Naive thymus-derived CD8-positive, alpha-beta T cell (primary cell): ENCODE measurements around the gene SPATA7. TPM values are rescaled to one million over a fixed set of nuclear protein-coding genes. Genes with fewer than 3 reads are reported as not detected.
"Not testable (repeated sequence)": the region's sequence is repeated elsewhere in the genome, so short reads cannot be mapped to it uniquely, and the experiment has no call there.

Experiments used
- ATAC-seq, 2 donors: fragments of 150-1000 bp; cut with Tn5 transposase in 1 of 2; sonication (Bioruptor Pico), chemical (Tn5 transposase) in 1 of 2; 1 replicate in 1 of 2; 2 replicates in 1 of 2; pipeline ENCODE4 v1.10.0; 2021; ENCODE audit warnings: mild to moderate bottlenecking in 2 of 2, moderate library complexity in 2 of 2
- POLR2A ChIA-PET: fragments of 350-600 bp; sonication (Branson Sonifier 250); formaldehyde crosslinking; loops from one replicate; lab custom pipeline; 2021; ENCODE audit warnings: antibody characterized with exemption; lab: Charles Lee
- DNase-seq, 10 donors: peaks; one replicate each; pipeline versions ENCODE4 v3.0.0 to v3.0.0-alpha.2; 2020 to 2022
- H3K27ac Mint-ChIP-seq, 10 donors: one replicate each; pipeline ENCODE4 v1.8.0; 2020 to 2022; ENCODE audit warnings: mild to moderate bottlenecking in 10 of 10, mixed read lengths in 10 of 10, moderate library complexity in 4 of 10, inconsistent platforms in 1 of 10
- H3K27me3 Mint-ChIP-seq, 5 donors: one replicate each; pipeline ENCODE4 v1.8.0; 2021 to 2022; ENCODE audit warnings: mixed read lengths in 5 of 5
- H3K36me3 Mint-ChIP-seq, 3 donors: one replicate each; pipeline ENCODE4 v1.8.0; 2020 to 2022; ENCODE audit warnings: mixed read lengths in 3 of 3, mild to moderate bottlenecking in 2 of 3, inconsistent platforms in 1 of 3
- H3K4me1 Mint-ChIP-seq, 4 donors: one replicate each; pipeline ENCODE4 v1.8.0; 2021 to 2022; ENCODE audit warnings: mixed read lengths in 4 of 4
- H3K4me3 Mint-ChIP-seq, 10 donors: one replicate each; pipeline ENCODE4 v1.8.0; 2020 to 2022; ENCODE audit warnings: mild to moderate bottlenecking in 10 of 10, mixed read lengths in 10 of 10, moderate library complexity in 6 of 10, inconsistent platforms in 1 of 10
- H3K9me3 Mint-ChIP-seq, 9 donors: one replicate each; pipeline ENCODE4 v1.8.0; 2020 to 2022; ENCODE audit warnings: mixed read lengths in 9 of 9, mild to moderate bottlenecking in 3 of 9, inconsistent platforms in 1 of 9, moderate library complexity in 1 of 9
- polyA plus RNA-seq, 3 donors: library from polyadenylated mRNA; unstranded; fragments of 300-500 nt; fragmentation: Illumina TruSeq; gene quantifications; one replicate each; pipeline ENCODE4 v1.2.3, GENCODE V29; 2021
- total RNA-seq, 8 experiments: library from RNA in 2 of 8; stranded (reverse) in 2 of 8; gene quantifications; one replicate each; pipeline ENCODE4 v1.2.3 and lab custom pipeline; 2021 to 2026

The SPATA7 gene
- total and polyA plus RNA-seq, 5 experiments from 2014 or later, result 3.7 to 5.6 (median 4.0) TPM

DNA sequence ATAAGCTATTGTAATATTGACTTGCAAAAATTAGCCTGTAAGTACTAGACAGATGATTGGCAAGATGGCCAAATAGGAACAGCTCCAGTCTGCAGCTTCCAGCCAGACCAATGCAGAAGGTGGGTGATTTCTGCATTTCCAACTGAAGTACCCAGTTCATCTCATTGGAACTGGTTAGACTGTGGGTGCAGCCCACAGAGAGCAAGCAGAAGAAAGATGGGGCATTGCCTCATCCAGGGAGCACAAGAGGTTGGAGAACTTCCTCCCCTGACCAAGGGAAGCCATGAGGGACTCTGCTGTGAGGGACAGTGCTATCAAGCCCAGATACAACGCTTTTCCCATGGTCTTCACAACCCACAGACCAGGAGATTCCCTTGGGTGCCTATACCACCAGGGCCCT, 16.0 kb upstream of the SPATA7 start:
- ATAC-seq, result no peak
- POLR2A ChIA-PET, result no interaction called here
- H3K4me3 Mint-ChIP-seq, result no peak overlapping the region
- H3K27ac Mint-ChIP-seq, result no peak overlapping the region
- no peaks in the 10 kb centered on the region for H3K36me3 Mint-ChIP-seq
- H3K27me3 Mint-ChIP-seq, result peaks cover 12 to 47% (median 36%) of the 10 kb centered on the region in 5 donors
- DNase-seq, result no peak
- peaks cover 0 to 12% (median 0%) of the 10 kb centered on the region in 9 donors for H3K9me3 Mint-ChIP-seq
- no peaks in the 10 kb centered on the region for H3K4me1 Mint-ChIP-seq

DNA sequence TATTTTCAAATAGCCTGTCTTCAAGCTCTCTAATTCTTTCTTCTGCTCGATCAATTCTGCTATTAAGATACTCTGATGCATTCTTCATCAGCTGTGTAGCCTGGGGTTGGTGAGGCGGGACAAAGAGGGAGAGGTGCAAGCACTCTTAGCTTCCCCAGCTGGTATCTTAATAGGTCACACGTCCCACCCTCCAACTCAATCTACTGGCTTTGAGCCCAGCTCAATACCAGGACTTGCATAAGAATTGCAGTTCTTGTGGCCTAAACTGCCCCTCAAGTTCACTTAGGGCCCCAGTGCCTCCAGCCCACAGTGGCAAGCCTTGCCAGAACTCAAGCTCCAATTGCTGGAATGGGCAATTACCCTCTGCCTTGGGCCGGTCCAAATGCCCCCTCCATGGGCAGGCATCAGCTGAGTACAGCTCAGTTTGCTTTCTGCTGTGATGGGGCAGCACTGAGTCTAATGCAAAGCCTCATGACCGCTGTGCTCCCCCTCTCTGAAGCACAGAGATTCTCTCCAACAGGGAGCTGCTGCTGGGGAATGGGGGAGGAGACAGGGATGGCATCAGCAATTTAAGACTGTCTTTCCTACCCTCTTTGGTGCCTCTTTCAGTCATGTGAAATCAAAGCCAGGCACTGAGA, 5.6 kb upstream of the SPATA7 start:
- H3K27me3 Mint-ChIP-seq, result peaks cover 0 to 4% (median 0%) of the 10 kb centered on the region in 5 donors
- DNase-seq (no peak), ATAC-seq (no peak)
- POLR2A ChIA-PET, result no interaction called here
- peaks cover 6 to 14% (median 11%) of the 10 kb centered on the region in 4 donors for H3K4me1 Mint-ChIP-seq
- peaks cover 0 to 15% (median 0%) of the 10 kb centered on the region in 9 donors for H3K9me3 Mint-ChIP-seq
- no peak overlapping the region for H3K4me3 Mint-ChIP-seq
- no peak overlapping the region for H3K27ac Mint-ChIP-seq
- H3K36me3 Mint-ChIP-seq, result no peaks in the 10 kb centered on the region

DNA sequence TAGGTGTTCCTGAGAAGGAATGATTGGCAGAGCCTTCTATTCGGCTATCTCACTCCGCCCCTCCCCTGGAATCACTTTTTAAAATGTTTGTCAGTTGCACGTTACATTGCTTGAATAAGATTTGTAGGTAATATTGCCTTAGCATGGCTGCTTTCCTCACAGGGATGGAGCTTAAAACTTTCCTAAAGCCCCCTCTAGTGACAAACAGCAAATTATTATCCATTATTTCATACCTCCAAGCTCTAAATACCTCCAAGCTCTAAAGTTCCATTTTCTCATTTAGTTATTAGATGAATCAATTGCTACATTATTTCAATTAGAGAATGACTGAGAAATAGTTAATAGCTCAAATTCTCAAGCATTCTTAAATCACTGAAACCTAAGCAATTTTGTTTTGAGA, 5.1 kb upstream of the SPATA7 start:
- peaks cover 0 to 4% (median 0%) of the 10 kb centered on the region in 5 donors for H3K27me3 Mint-ChIP-seq
- H3K36me3 Mint-ChIP-seq, result no peaks in the 10 kb centered on the region
- peaks cover 7 to 14% (median 12%) of the 10 kb centered on the region in 4 donors for H3K4me1 Mint-ChIP-seq
- DNase-seq, result no peak
- H3K4me3 Mint-ChIP-seq, result no peak overlapping the region
- H3K27ac Mint-ChIP-seq, result no peak overlapping the region
- no peak for ATAC-seq
- POLR2A ChIA-PET, result no interaction called here
- peaks cover 0 to 10% (median 0%) of the 10 kb centered on the region in 9 donors for H3K9me3 Mint-ChIP-seq

DNA sequence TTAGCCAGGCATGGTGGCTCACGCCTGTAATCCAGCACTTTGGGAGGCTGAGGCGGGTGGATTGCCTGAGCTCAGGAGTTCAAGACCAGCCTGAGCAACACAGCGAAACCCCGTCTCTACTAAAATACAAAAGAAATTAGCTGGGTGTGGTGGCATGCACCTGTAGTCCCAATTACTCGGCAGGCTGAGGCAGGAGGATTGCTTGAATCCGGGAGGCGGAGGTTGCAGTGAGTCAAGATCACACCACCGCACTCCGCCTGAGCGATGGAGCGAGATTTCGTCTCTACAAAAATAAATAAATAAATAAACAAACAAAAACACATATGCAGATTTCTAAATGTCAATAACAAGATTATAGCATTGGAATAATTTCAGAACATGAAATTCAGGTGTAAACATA, 3.8 kb upstream of the SPATA7 start:
- POLR2A ChIA-PET, H3K4me3 Mint-ChIP-seq, H3K9me3 Mint-ChIP-seq, DNase-seq, H3K27ac Mint-ChIP-seq, H3K27me3 Mint-ChIP-seq, H3K36me3 Mint-ChIP-seq, ATAC-seq: not testable (repeated sequence)
- peaks cover 14 to 22% (median 17%) of the 10 kb centered on the region in 4 donors for H3K4me1 Mint-ChIP-seq

DNA sequence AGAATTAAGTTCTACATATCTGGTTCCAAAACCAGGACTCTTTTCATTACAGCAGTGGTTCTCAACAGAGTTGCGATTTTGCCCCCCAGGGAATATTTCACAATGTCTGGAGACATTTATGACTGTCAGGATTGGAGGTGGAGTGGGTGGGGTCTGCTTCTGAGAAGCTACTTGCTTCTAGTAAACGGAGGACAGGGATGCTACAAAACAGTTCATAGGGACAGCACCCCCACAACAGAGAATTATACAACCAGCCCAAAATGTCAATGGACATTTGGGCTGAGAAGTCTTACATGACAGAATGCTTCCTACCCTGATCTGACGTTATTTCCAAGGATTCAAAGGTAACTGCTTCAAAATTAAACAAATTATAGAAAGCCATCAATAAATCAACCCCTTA, 739 bp upstream of the SPATA7 start:
- H3K9me3 Mint-ChIP-seq, result no peaks in the 10 kb centered on the region
- POLR2A ChIA-PET, result no interaction called here
- H3K4me1 Mint-ChIP-seq, result peaks cover 16 to 27% (median 19%) of the 10 kb centered on the region in 4 donors
- no peaks in the 10 kb centered on the region for H3K27me3 Mint-ChIP-seq
- peak overlapping the region; percentile 21 to 96 (median 92) for H3K27ac Mint-ChIP-seq
- no peak for ATAC-seq
- H3K36me3 Mint-ChIP-seq, result no peaks in the 10 kb centered on the region
- no peak for DNase-seq
- peak overlapping the region; percentile 91 to 98 (median 95) for H3K4me3 Mint-ChIP-seq

DNA sequence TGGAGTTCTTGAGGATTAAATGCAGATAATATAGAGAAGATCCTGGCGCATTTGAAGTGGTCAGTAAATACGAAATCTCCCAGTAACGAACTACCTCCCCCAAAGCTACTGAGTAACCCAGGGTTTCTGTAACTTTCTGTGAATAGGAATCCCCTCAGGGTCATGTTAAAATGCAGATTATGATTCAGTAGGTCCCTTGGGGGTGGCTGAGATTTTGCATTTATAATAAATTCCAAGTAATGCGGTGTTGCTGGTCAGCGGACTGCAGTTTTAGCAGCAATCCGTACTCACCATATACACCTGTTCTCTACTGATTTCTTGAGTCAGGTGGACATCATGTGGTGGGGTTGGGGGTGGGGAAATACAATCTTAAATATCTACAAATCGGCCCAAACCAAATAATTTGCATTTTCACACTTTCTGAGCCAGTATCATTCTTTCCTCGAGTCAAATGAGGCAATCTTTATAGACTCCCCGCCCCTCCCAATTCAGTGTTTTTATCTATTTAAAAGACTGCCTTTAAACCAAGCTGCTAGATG, 868 bp downstream of the SPATA7 start:
- POLR2A ChIA-PET, result no interaction called here
- Mint-ChIP-seq H3K27ac (peak overlapping the region in 9 of 10 donors; percentile 7 to 96 (median 92)), H3K36me3 (no peaks in the 10 kb centered on the region), H3K9me3 (no peaks in the 10 kb centered on the region), H3K4me1 (peaks cover 16 to 27% (median 19%) of the 10 kb centered on the region in 4 donors), H3K27me3 (no peaks in the 10 kb centered on the region), H3K4me3 (peak overlapping the region; percentile 91 to 98 (median 95))
- DNase-seq (no peak), ATAC-seq (no peak)

DNA sequence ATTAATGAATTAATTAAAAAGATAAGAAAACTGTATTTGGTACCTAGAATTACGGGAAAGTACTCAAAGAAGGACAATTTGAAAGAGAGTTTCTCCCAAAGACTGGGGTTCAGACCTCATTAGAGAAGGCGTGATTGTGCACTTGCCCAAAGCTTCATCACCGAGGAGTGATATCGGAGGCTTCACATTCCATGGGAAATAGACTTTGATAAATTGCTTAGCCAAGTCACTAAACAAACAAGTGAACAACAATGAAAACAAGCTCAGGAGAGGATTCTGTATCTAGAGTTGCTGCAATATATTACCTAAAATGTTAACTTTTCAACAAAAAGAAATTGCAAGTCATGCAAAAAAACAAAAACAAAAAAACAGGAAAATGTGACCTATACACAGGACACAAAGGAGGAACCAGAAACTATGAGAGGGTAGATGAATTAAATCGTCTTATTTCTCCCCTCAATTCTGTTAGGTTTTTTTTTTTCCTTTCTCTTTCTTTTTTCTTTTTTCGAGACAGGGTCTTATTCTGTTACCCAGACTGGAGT, 3.4 kb downstream of the SPATA7 start:
- DNase-seq, result no peak
- peaks cover 12 to 23% (median 16%) of the 10 kb centered on the region in 4 donors for H3K4me1 Mint-ChIP-seq
- no peaks in the 10 kb centered on the region for H3K27me3 Mint-ChIP-seq
- POLR2A ChIA-PET, result interaction anchor here (0.7 kb wide), 1 partner anchor 380 kb away, joined by 3 read pairs; no protein-coding TSS in a partner anchor
- H3K36me3 Mint-ChIP-seq, result peaks cover 0 to 6% (median 4%) of the 10 kb centered on the region in 3 donors
- no peaks in the 10 kb centered on the region for H3K9me3 Mint-ChIP-seq
- ATAC-seq, result no peak
- peak overlapping the region in 1 of 10 donors; percentile 29 for H3K27ac Mint-ChIP-seq
- H3K4me3 Mint-ChIP-seq, result no peak overlapping the region

DNA sequence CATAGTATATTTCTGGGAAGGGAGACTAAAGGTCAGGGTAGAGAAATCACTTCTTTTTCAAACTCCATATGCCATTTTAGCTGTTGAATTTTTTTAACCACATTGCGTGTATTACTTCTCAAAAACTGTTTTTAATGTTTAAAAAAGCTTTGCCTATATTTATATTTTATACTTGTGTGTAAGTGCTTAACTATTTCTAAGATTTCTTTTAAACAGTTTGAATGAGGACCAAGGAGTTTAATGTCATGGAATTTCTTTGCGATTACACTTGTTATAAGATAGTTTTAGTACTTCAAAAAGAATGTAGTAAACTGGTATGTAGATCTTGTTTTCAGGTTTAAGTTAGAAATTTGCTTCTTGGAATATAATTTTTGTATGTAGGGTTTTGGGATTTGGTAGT, 7.2 kb downstream of the SPATA7 start:
- H3K27ac Mint-ChIP-seq, result no peak overlapping the region
- H3K4me1 Mint-ChIP-seq, result no peaks in the 10 kb centered on the region
- ATAC-seq (no peak), DNase-seq (no peak)
- no peaks in the 10 kb centered on the region for H3K9me3 Mint-ChIP-seq
- H3K27me3 Mint-ChIP-seq, result no peaks in the 10 kb centered on the region
- POLR2A ChIA-PET, result no interaction called here
- peaks cover 0 to 30% (median 19%) of the 10 kb centered on the region in 3 donors for H3K36me3 Mint-ChIP-seq
- no peak overlapping the region for H3K4me3 Mint-ChIP-seq

DNA sequence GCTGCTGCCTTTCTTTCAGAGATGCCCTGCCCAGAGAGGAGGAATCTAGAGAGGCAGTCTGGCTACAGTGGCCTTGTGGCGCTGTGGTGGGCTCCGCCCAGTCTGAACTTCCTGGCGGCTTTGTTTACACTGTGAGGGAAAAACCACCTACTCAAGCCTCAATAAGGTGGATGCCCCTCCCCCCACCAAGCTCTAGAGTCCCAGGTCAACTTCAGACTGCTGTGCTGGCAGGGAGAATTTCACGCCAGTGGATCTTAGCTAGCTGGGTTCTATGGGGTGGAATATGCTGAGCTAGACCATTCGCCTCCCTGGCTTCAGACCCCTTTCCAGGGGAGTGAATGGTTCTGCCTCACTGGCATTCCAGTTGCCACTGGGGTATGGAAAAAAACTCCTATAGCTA, 25.6 kb downstream of the SPATA7 start:
- Mint-ChIP-seq H3K27ac (no peak overlapping the region), H3K36me3 (peaks cover 37 to 87% (median 67%) of the 10 kb centered on the region in 3 donors), H3K4me1 (peaks cover 0 to 2% (median 0%) of the 10 kb centered on the region in 4 donors), H3K9me3 (peaks cover 8 to 72% (median 44%) of the 10 kb centered on the region in 9 donors), H3K27me3 (no peaks in the 10 kb centered on the region), H3K4me3 (no peak overlapping the region)
- no peak for ATAC-seq
- POLR2A ChIA-PET, result no interaction called here
- no peak for DNase-seq

DNA sequence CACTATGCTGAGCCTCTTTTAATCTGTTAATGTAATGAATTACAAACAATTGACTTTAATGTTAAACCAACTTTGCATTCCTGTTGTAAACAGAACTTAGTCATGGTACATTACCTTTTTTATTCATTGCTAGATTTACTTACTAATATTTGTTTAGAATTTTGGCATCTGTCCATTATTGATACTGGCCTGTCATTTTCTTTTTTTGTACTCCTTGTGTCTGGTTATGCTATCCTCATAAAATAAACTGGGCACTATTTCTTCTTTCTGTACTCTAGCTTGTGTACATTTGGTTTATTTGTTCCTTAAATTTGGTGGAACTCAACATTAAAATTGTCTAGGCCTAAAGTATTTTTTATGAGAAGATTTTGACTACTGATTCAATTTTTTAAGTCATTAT, 32.1 kb downstream of the SPATA7 start:
- DNase-seq, result no peak
- Mint-ChIP-seq H3K4me1 (no peaks in the 10 kb centered on the region), H3K36me3 (peaks cover 41 to 68% (median 43%) of the 10 kb centered on the region in 3 donors), H3K4me3 (no peak overlapping the region), H3K27ac (no peak overlapping the region), H3K9me3 (peaks cover 9 to 58% (median 33%) of the 10 kb centered on the region in 9 donors), H3K27me3 (no peaks in the 10 kb centered on the region)
- POLR2A ChIA-PET, result no interaction called here
- ATAC-seq, result no peak

DNA sequence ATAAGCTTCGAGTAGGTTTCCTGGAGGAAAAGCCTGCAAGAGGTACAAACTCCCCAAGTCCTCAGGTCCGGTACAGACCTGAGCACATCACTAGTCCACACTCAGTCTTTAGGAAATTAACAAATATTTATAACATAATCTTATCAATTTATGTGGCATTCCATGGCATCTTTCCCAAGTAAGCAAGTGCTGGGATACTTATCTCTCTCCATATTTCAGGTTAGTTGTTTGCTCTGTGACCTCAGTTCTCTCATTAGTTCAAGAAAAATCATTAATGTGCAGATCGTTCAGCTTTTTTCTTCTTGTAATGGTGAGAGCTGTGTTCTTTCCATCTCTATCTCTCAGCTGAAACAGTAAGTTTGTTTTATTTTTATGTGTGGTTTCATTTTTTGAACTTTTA, 34.7 kb downstream of the SPATA7 start:
- Mint-ChIP-seq H3K4me1 (no peaks in the 10 kb centered on the region), H3K36me3 (peaks cover 17 to 42% (median 32%) of the 10 kb centered on the region in 3 donors), H3K4me3 (no peak overlapping the region), H3K27me3 (no peaks in the 10 kb centered on the region), H3K27ac (no peak overlapping the region), H3K9me3 (peaks cover 4 to 32% (median 15%) of the 10 kb centered on the region in 9 donors)
- POLR2A ChIA-PET, result no interaction called here
- DNase-seq, result no peak
- ATAC-seq, result no peak

DNA sequence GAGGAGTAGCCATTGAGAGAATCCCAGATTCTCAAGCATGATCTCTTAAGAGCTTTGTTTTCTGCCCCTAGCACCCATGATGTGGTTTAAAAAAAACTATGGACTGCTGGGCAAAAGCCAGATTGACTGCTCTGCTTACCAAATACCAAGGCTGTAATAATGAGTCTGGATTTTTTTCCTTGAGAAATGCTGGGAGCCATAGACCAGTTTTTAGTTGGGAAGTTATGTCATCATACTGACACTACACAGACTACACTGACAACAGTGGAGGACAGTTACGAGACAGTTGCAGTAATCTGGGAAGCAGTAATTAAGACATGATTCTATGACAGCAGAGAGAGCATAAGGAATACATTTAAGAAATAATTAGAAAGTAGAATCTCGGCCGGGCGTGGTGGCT, 35.8 kb downstream of the SPATA7 start:
- H3K36me3 Mint-ChIP-seq, result peaks cover 8 to 33% (median 28%) of the 10 kb centered on the region in 3 donors
- POLR2A ChIA-PET, result no interaction called here
- H3K27me3 Mint-ChIP-seq, result no peaks in the 10 kb centered on the region
- H3K4me1 Mint-ChIP-seq, result no peaks in the 10 kb centered on the region
- peaks cover 0 to 21% (median 8%) of the 10 kb centered on the region in 9 donors for H3K9me3 Mint-ChIP-seq
- H3K4me3 Mint-ChIP-seq, result no peak overlapping the region
- no peak overlapping the region for H3K27ac Mint-ChIP-seq
- DNase-seq (no peak), ATAC-seq (no peak)

DNA sequence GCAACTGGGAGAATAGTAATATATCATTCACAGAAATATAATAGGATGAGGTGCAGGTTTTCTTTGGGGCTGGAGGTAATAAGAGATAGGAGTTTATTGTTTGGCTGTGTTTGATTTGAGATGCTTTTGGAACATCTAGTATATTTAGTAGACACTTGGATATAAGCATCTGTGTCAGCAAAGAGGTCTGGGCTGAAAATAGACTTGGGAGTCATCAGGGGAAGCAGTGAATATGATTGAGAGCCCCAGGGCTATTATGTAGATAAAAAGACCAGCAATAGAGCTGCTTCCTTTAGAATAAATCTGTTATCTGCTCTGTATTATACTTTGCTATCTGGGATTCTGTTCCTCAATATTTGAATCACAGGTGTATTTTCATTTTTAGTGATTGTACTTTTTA, 36.6 kb downstream of the SPATA7 start:
- Mint-ChIP-seq H3K4me3 (no peak overlapping the region), H3K9me3 (peaks cover 0 to 17% (median 8%) of the 10 kb centered on the region in 9 donors), H3K4me1 (no peaks in the 10 kb centered on the region), H3K36me3 (peaks cover 8 to 29% (median 28%) of the 10 kb centered on the region in 3 donors), H3K27ac (no peak overlapping the region), H3K27me3 (no peaks in the 10 kb centered on the region)
- ATAC-seq (no peak), DNase-seq (no peak)
- POLR2A ChIA-PET, result no interaction called here
